CD14-positive monocyte (primary cell): ENCODE data around the gene PDIA5. TPM values are rescaled to one million over a fixed set of nuclear protein-coding genes. Genes with fewer than 3 reads are reported as not detected.

Experiments
- DNase-seq, 3 donors: peaks; one replicate each; pipeline ENCODE4 v3.0.0-alpha.2; 2011 to 2022
- H2AFZ ChIP-seq: 2 replicates; pipeline ENCODE4 v1.6.0; 2012; ENCODE audit warnings: mild to moderate bottlenecking, low read depth, low read length, inconsistent platforms; ENCODE audit not compliant: insufficient read depth, poor library complexity, severe bottlenecking
- H3K27ac ChIP-seq, 2 donors: 1 replicate in 1 of 2; 2 replicates in 1 of 2; pipeline ENCODE4 v1.5.1; 2012 to 2013; ENCODE audit warnings: low read length in 2 of 2, control low read depth in 1 of 2, inconsistent platforms in 1 of 2, low read depth in 1 of 2, mild to moderate bottlenecking in 1 of 2
- H3K27me3 ChIP-seq, 2 donors: one replicate each; pipeline versions ENCODE4 v1.6.0 to v1.6.1; 2011 to 2013; ENCODE audit warnings: low read length in 2 of 2; ENCODE audit not compliant: control insufficient read depth in 2 of 2, insufficient read depth in 2 of 2
- H3K36me3 ChIP-seq, 2 donors: replicated peaks in 1 of 2; 1 replicate in 1 of 2; 2 replicates in 1 of 2; pipeline versions ENCODE4 v1.5.1 to v1.6.1; 2012 to 2013; ENCODE audit warnings: low read length in 2 of 2, control low read depth in 1 of 2, inconsistent platforms in 1 of 2, mild to moderate bottlenecking in 1 of 2; ENCODE audit not compliant: insufficient read depth in 2 of 2, control insufficient read depth in 1 of 2
- H3K4me1 ChIP-seq, 2 donors: 1 replicate in 1 of 2; 2 replicates in 1 of 2; pipeline versions ENCODE4 v1.5.1 to v1.6.1; 2012 to 2013; ENCODE audit warnings: low read length in 2 of 2, control low read depth in 1 of 2, inconsistent platforms in 1 of 2, mild to moderate bottlenecking in 1 of 2, moderate library complexity in 1 of 2; ENCODE audit not compliant: insufficient read depth in 2 of 2, control insufficient read depth in 1 of 2
- H3K4me2 ChIP-seq: replicated peaks from 2 replicates; pipeline ENCODE3; 2012; ENCODE audit warnings: low read length, moderate library complexity, mild to moderate bottlenecking; ENCODE audit not compliant: poor library complexity, severe bottlenecking; ENCODE audit errors: extremely low read depth
- H3K4me3 ChIP-seq, 3 experiments: fragments of 200-600 bp in 1 of 3; sonication (generic) in 1 of 3; replicated peaks in 1 of 3; 1 replicate in 2 of 3; 2 replicates in 1 of 3; pipeline ENCODE4 v1.5.1; 2011 to 2013; ENCODE audit warnings: low read length in 3 of 3, mild to moderate bottlenecking in 3 of 3, control low read depth in 2 of 3, low read depth in 2 of 3, inconsistent platforms in 1 of 3, moderate library complexity in 1 of 3
- H3K79me2 ChIP-seq: 2 replicates; pipeline ENCODE4 v1.6.0; 2012; ENCODE audit warnings: mild to moderate bottlenecking, control low read depth, inconsistent platforms, low read length, moderate library complexity; ENCODE audit not compliant: insufficient read depth
- H3K9ac ChIP-seq: 2 replicates; pipeline ENCODE4 v1.6.0; 2017; ENCODE audit warnings: low read length, mild to moderate bottlenecking; ENCODE audit not compliant: insufficient read depth, poor library complexity, severe bottlenecking
- H3K9me3 ChIP-seq, 2 donors: replicated peaks in 1 of 2; 1 replicate in 1 of 2; 2 replicates in 1 of 2; pipeline versions ENCODE4 v1.5.1 to v1.6.1; 2012 to 2013; ENCODE audit warnings: low read length in 2 of 2, control low read depth in 1 of 2; ENCODE audit not compliant: control insufficient read depth in 1 of 2, insufficient read depth in 1 of 2
- H4K20me1 ChIP-seq: 2 replicates; pipeline ENCODE4 v1.6.0; 2012; ENCODE audit warnings: mild to moderate bottlenecking, low read length, control low read depth, moderate library complexity; ENCODE audit not compliant: insufficient read depth
- H3K27ac Mint-ChIP-seq, 7 donors: one replicate each; pipeline ENCODE4 v1.8.0; 2020; ENCODE audit warnings: mild to moderate bottlenecking in 7 of 7, mixed read lengths in 7 of 7, moderate library complexity in 6 of 7, inconsistent platforms in 2 of 7
- H3K27me3 Mint-ChIP-seq, 3 donors: one replicate each; pipeline ENCODE4 v1.8.0; 2021 to 2022; ENCODE audit warnings: low read depth in 3 of 3, mild to moderate bottlenecking in 3 of 3, mixed read lengths in 3 of 3, moderate library complexity in 3 of 3, inconsistent platforms in 1 of 3
- H3K36me3 Mint-ChIP-seq, 2 donors: one replicate each; pipeline ENCODE4 v1.8.0; 2020; ENCODE audit warnings: mixed read lengths in 2 of 2, inconsistent platforms in 1 of 2, mild to moderate bottlenecking in 1 of 2
- H3K4me1 Mint-ChIP-seq: one replicate; pipeline ENCODE4 v1.8.0; 2020; ENCODE audit warnings: mild to moderate bottlenecking, mixed read lengths
- H3K4me3 Mint-ChIP-seq, 2 donors: one replicate each; pipeline ENCODE4 v1.8.0; 2020; ENCODE audit warnings: mild to moderate bottlenecking in 2 of 2, mixed read lengths in 2 of 2, moderate library complexity in 1 of 2
- H3K9me3 Mint-ChIP-seq, 7 donors: one replicate each; pipeline ENCODE4 v1.8.0; 2020 to 2022; ENCODE audit warnings: mixed read lengths in 7 of 7, mild to moderate bottlenecking in 6 of 7, moderate library complexity in 6 of 7, inconsistent platforms in 2 of 7
- WGBS: methylation state at CpG from one replicate; pipeline ENCODE4 v1.1.5; 2013; ENCODE audit warnings: missing lambda C conversion rate; ENCODE audit not compliant: insufficient coverage; 5-methylcytosine and 5-hydroxymethylcytosine counted together
- intact Hi-C, 2 donors: fragments of 100-400 bp; cut with micrococcal nuclease; formaldehyde crosslinking; loops; one replicate each; pipeline versions ENCODE4 v1.15.0 to v1.15.1; 2023
- polyA plus RNA-seq, 3 donors: library from polyadenylated mRNA; depleted of rRNA in 1 of 3; unstranded in 2 of 3; stranded (reverse) in 1 of 3; fragments of 300-500 nt in 2 of 3; fragments of >200 nt in 1 of 3; fragmentation: Illumina TruSeq in 2 of 3; gene quantifications; 1 replicate in 2 of 3; 2 replicates in 1 of 3; pipeline ENCODE4 v1.2.3, GENCODE V29; 2012 to 2021
- TF ChIP-seq, protein P1 (sequence below): fragments of 200-600 bp; IDR thresholded peaks from one replicate; pipeline ENCODE4 v1.8.0; 2022; ENCODE audit warnings: antibody characterized with exemption, mild to moderate bottlenecking

The PDIA5 gene
- polyA plus RNA-seq, 3 donors = 7.1 to 10.0 (median 9.2) TPM

DNA sequence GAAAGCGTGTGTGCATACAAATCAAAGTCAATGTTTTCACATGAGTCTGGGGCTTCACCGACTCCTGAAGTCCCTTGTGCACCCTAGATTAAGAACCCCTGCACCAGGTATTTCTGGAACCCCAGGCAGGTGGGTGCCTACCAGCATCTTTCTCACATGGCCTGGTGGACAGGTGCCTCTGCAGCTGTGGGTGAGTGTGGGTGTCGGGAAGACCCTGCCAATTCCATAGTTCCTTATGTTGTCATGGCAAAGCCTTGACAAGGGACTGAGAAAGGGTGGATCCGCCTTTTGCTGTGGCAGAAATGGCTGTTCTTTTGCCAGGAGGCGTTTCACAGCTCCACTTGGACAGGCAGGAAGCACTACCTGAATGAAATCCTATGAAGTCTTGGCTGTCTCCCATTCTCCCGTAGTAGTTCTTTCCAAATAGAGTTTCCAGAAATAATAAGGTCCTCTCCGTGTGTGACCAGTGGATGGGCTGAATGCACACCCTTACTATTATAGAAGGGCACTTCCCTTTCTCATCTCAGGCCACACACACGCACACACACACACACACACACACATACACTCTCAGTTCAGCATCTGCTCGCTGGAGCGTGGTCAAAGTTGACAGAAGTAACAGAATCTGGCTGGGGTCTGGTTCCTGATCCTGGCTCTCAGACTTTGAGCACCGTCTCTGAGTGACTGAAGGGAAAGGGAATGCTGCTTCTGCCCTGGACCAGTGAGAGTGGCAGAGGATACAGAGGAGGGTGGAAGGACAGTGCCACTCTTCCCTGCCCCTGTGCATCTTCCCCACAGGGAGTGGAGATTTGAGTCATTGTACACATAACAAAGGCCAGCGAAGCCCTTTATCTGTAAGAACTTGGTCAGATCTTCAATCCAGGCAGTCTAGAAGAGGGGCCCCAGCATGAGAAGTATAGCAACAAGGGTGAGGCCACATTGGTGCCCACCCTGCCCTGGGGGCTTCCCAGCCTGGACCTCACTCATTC lies 38.7 kb downstream of the PDIA5 start:
- no peak overlapping the region for H3K4me3 Mint-ChIP-seq

DNA sequence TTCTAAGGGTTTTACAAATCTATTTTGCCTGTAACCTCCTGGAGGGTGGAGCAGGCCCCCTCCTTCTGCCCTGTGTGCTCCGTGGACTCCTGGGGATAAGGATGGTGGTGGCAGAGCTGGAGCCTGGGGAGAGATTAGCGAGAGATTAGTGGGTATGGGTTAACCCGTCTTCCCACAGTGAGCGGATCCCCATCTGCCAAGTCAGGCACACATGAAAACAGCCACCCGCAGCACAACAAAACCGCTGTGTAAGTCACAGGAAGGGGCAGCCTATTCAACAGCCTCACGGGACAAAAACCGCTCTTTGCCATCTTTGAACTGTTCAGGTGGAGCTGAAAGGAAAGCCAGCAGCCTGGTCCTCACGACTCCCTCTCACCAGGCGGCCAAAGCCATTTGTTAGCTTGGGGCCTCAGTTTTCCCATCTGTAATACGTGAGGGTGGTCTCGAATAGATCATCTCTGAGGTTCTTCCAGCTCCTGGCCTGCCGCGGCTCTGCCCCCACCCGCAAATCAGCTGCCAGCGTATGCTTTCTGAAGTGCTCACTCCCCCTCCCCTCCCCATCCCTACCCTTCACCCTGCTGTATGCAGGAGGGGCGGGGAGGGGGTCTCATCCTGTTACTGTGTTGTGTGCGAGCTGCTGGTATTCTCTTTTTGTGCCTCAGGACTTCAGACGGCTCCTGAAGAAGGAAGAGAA lies 43.6 kb downstream of the PDIA5 start:
- H3K27me3 ChIP-seq = no peaks in the 10 kb centered on the region
- H3K27ac ChIP-seq = no peak overlapping the region
- H4K20me1 ChIP-seq = no peaks in the 10 kb centered on the region
- H2AFZ ChIP-seq = no peak overlapping the region
- H3K79me2 ChIP-seq = no peaks in the 10 kb centered on the region
- no peaks in the 10 kb centered on the region for H3K9me3 ChIP-seq
- peaks cover 15% of the 10 kb centered on the region for H3K4me1 Mint-ChIP-seq
- no peak overlapping the region for H3K4me2 ChIP-seq
- no peak overlapping the region for H3K4me3 Mint-ChIP-seq
- no peaks in the 10 kb centered on the region for H3K9me3 Mint-ChIP-seq
- H3K27ac Mint-ChIP-seq = peak overlapping the region in 2 of 7 donors; percentile 23 to 69
- H3K9ac ChIP-seq = no peak overlapping the region
- TF ChIP-seq, protein P1, sequence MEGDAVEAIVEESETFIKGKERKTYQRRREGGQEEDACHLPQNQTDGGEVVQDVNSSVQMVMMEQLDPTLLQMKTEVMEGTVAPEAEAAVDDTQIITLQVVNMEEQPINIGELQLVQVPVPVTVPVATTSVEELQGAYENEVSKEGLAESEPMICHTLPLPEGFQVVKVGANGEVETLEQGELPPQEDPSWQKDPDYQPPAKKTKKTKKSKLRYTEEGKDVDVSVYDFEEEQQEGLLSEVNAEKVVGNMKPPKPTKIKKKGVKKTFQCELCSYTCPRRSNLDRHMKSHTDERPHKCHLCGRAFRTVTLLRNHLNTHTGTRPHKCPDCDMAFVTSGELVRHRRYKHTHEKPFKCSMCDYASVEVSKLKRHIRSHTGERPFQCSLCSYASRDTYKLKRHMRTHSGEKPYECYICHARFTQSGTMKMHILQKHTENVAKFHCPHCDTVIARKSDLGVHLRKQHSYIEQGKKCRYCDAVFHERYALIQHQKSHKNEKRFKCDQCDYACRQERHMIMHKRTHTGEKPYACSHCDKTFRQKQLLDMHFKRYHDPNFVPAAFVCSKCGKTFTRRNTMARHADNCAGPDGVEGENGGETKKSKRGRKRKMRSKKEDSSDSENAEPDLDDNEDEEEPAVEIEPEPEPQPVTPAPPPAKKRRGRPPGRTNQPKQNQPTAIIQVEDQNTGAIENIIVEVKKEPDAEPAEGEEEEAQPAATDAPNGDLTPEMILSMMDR = no peak
- no peak overlapping the region for H3K4me3 ChIP-seq
- peaks cover 62 to 81% of the 10 kb centered on the region in 2 donors for H3K36me3 Mint-ChIP-seq
- 86% methylated on average over 11 of the region's 19 CpGs for WGBS
- peaks cover 9 to 14% of the 10 kb centered on the region in 2 donors for H3K4me1 ChIP-seq
- H3K27me3 Mint-ChIP-seq = peaks cover 0 to 3% (median 0%) of the 10 kb centered on the region in 3 donors
- no peak for DNase-seq
- intact Hi-C loops = no loop called here
- peaks cover 18 to 69% of the 10 kb centered on the region in 2 donors for H3K36me3 ChIP-seq

More for the DNA sequence above, 38.7 kb downstream of the PDIA5 start:
- Histone ChIP-seq H3K4me3 (no peak overlapping the region), H3K79me2 (no peaks in the 10 kb centered on the region), H3K27ac (no peak overlapping the region), H3K9ac (no peak overlapping the region), H4K20me1 (no peaks in the 10 kb centered on the region), H2AFZ (no peak overlapping the region), H3K27me3 (no peaks in the 10 kb centered on the region), H3K4me1 (no peaks in the 10 kb centered on the region), H3K9me3 (no peaks in the 10 kb centered on the region), H3K4me2 (no peak overlapping the region), H3K36me3 (peaks cover 31 to 91% of the 10 kb centered on the region in 2 donors)
- intact Hi-C loops = no loop called here
- DNase-seq = peak in 1 of 3 donors; percentile 21
- H3K27me3 Mint-ChIP-seq = peaks cover 0 to 2% (median 0%) of the 10 kb centered on the region in 3 donors
- peaks cover 0 to 2% (median 0%) of the 10 kb centered on the region in 7 donors for H3K9me3 Mint-ChIP-seq
- H3K27ac Mint-ChIP-seq = peak overlapping the region in 3 of 7 donors; percentile 8 to 59 (median 19)
- H3K4me1 Mint-ChIP-seq = no peaks in the 10 kb centered on the region
- H3K36me3 Mint-ChIP-seq = peaks cover 80% of the 10 kb centered on the region in 2 donors
- WGBS = 57% methylated on average over 8 of the region's 12 CpGs
- TF ChIP-seq, protein P1 = no peak
